GM20431 (cell line): ENCODE measurements around the gene ELMO1.

ENCODE experiments used
- in situ Hi-C: fragments of 300-500 bp; cut with MseI, MboI; formaldehyde crosslinking; loops from one replicate; pipeline ENCODE4 v1.15.0; 2020; ENCODE audit warnings: low sequenced_read_pairs; ENCODE audit not compliant: unreplicated experiment

Gene ELMO1

GRCh38 chr7:37380831-37381230 lies 67.8 kb downstream of the ELMO1 start:
- in situ Hi-C loops: no loop called here

DNA sequence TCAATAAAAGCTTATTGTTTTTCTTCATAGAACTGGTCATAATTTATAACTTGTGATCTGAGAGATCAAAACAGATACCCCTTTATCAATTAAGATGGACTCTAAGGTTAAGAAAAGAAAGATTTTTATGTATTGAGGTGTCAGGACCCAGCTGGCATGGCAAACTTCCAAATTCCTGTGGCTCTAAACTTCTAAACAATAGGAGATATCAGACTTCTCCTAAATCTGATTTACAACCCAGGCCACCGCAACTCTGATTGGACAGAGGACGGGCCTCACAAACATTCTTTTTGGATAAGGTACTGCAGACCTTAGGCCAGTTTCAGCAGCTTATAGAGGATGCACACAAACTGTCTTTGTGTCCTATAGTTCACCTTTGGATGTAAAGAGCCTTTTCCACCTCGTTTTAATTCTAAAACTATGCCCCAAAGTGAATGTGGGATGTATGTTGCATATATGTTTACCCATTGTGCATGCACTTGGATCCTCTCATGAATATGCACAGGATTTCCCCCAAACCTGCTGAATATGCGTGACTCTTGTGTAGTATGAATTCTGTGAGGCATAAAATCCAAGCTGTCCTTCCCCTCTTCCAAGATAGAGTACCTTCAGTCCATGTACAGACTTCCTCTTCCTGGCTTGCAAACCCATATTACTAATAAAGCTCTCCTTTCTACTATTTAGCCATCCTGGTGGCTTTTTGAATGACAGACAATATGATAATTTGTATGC lies 69.0 kb downstream of the ELMO1 start:
- in situ Hi-C loops: no loop called here

DNA sequence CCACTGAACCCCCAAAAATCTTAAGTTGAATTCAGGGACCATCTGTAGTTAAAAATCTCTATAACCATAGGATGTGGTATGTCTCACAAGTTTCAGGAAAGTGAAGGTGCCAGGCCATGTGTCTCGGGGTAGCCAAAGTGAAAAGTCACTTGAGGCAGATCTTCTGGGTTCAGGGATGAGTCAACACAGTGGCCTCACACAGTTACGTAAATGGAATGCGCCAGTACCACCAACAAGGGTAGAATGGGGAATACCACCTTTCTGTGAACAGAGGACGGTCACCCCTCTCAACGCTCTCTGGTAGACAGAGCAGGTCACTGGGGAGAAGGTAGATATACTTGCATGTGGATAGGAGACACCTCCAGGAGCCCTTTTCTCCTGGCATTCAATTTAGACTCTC lies 71.4 kb downstream of the ELMO1 start:
- in situ Hi-C loops: no loop called here

DNA sequence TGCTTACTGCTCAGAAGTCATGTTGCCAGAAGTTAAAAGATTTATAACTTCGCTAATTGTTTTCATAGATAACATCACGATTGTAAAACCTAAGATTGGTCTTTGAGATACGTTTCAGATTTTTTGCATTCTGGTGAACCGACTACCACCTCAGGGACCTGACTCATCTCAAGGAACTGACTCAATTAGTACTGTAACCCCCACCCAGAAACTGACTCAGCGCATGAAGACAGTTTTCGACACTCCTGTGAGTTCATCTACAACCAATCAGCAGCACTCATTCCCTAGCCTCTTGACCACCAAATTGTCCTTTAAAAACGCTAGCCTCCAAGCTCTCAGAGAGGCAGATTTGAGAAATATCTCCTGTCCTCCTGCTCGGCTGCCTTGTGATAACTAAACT lies 72.3 kb downstream of the ELMO1 start:
- in situ Hi-C loops: no loop called here

DNA sequence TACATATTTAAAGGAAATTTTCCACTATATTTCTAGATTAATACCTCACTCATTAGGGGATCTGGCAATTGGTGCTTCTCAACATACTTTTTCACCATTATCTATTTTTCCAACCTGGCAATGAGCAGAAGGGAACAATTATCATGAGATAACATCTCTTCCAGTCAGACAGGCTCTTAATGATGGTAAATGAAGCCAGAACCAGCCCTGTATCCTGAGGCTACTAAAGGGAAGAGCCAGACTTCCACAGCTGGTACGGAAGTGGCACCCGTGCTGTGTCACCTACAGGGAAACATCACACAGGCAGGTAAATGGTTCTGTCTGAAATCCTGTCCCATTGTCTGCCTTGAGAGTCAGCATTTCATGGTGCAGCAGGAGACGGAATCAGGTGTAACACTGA lies 75.9 kb downstream of the ELMO1 start:
- in situ Hi-C loops: loop anchor here (25.0 kb wide), 1 partner anchor 135 kb away; no protein-coding TSS in a partner anchor

GRCh38 chr7:37371755-37372154 lies 76.9 kb downstream of the ELMO1 start:
- in situ Hi-C loops: loop anchor here (25.0 kb wide), 1 partner anchor 134 kb away; no protein-coding TSS in a partner anchor

GRCh38 chr7:37369906-37370305 lies 78.8 kb downstream of the ELMO1 start:
- in situ Hi-C loops: loop anchor here (25.0 kb wide), 1 partner anchor 133 kb away; no protein-coding TSS in a partner anchor

DNA sequence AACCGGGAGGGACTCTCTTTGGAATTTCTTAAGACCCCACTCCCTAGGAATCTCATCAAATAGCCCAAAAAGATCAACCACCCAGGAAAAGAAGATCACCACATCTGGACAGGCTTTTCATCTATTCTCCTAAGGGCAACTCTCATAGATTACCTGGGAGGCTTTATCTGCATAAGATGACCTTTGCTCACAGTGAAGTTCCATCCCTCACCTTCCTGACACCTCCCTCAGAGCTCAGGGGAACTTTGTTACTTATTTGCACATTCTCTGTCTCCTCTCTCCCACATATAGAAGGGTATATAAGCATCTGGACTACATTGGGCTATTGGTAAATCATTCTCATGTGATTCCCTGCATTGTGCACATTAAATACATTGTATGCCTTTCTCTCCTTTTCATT lies 80.1 kb downstream of the ELMO1 start:
- in situ Hi-C loops: loop anchor here (25.0 kb wide), 1 partner anchor 131 kb away; no protein-coding TSS in a partner anchor

- in situ Hi-C loops: loop anchor here (25.0 kb wide), 1 partner anchor 130 kb away; no protein-coding TSS in a partner anchor
These were observed 81.7 kb downstream of the ELMO1 start for GRCh38 chr7:37367010-37367409.

DNA sequence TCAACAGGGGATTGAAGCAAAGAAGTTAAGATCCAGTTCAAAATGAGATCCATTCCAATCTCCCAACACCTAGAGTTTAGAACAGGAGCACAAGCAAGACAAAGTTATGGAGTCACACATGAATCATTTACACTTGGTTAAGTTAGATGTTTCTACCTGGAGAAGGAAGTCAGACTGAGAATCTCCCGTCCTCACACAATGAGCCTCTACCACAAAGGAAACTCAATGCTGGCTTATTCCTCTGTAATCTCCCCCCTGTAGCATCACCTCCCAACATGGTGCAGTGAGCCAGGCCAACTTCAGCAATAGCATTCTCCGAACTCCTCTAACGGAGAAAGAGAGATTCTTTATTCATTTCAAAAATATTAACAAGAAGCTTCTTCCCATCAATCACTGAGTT lies 82.2 kb downstream of the ELMO1 start:
- in situ Hi-C loops: loop anchor here (25.0 kb wide), 1 partner anchor 129 kb away; no protein-coding TSS in a partner anchor

- in situ Hi-C loops: loop anchor here (25.0 kb wide), 1 partner anchor 128 kb away; no protein-coding TSS in a partner anchor
These were observed 83.3 kb downstream of the ELMO1 start for GRCh38 chr7:37365405-37365804.

DNA sequence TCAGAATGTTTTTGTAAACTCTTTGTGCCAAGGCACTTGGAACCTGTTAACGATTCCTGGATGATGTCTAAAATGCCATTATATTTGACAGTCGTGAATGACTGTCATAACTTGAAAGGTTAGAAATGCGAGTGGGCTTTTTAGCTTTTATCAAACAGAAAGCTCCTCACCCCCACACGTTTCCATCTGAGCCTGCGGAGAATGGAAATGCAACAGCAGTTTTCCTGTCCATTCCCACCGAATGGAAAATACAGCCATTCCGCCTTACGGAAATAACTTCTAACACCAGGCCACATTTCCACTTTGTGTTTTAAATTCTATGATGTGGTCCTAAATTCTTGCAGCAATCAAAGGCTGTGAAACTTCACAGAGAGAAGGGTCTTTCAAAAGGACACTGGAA lies 83.8 kb downstream of the ELMO1 start:
- in situ Hi-C loops: loop anchor here (25.0 kb wide), 1 partner anchor 128 kb away; no protein-coding TSS in a partner anchor

- in situ Hi-C loops: loop anchor here (25.0 kb wide), 1 partner anchor 127 kb away; no protein-coding TSS in a partner anchor
These were observed 84.8 kb downstream of the ELMO1 start for GRCh38 chr7:37363536-37364491.

DNA sequence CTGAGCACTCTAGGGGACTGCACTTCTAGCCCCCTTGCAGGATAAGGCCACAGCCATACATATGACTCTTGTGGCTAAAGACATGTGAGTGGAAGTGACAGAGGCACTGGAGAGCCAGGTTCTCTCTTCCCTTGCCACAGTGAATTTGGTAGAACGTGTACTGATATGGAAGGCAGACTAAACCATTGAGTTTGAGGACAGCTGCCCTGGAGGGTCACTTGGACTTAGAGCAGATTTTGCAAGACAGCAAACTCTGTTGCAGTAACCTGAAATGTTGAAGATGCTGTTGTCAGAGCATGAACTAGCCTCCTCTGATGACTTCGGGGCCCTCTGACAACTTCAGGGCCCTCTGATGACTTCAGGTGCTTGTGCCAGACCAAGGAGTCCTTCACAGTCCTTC lies 85.9 kb downstream of the ELMO1 start:
- in situ Hi-C loops: loop anchor here (25.0 kb wide), 1 partner anchor 126 kb away; no protein-coding TSS in a partner anchor

DNA sequence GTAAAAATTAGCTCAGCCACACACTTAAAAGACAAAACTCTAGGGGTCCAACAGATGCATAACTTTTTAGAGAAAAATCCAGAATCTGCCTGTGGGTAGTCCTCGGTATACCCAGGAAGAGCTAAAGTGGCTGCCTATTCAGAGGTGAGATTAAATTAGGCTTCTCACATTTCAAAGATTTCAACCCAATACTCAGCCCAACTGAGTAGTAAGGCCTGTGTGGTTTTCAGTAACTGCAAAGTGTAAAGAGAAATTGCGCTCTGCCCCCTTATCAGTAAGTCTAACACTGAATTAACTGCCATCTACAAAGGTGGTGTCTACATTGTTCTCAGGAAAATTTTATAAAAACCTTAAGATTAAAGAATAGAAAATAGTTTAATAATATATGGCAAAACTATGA lies 88.2 kb downstream of the ELMO1 start:
- in situ Hi-C loops: loop anchor here (25.0 kb wide), 1 partner anchor 123 kb away; no protein-coding TSS in a partner anchor

DNA sequence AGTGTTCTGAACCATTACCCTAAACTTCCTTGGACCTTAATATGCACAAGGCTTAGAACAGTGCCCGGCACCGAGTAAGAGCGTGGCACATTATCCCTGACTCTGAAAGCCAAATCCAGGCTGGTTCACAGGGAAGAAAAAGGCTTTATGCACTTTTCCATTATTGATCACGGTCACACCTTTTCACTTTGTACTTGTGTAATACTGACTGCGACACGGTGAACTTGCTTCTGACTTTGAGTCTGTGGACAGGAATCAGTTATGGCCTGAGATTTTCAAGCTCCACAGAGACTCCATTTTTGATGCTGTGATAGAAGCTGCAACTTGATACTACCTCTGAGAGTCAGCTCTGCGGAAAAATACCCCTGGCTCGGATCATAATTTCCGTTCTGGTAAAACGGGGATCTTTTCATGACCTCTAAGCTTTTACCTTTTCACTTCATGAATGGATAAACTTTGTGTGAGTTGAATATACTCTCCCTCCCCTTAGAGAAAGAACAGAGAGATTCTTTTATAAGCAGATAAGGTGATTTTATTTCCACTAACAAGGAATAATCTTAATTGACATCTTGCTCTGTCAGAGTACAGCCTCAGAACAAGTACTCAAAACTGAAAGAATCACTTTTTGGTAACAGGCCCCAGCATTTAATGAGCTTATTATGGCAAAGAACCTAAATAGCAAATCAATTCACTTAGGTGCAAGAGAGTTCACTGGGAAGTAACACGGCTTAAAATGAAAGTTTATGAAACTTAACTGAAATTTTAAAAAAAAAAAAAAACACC lies 88.8 kb downstream of the ELMO1 start:
- in situ Hi-C loops: loop anchor here (25.0 kb wide), 1 partner anchor 123 kb away; no protein-coding TSS in a partner anchor

DNA sequence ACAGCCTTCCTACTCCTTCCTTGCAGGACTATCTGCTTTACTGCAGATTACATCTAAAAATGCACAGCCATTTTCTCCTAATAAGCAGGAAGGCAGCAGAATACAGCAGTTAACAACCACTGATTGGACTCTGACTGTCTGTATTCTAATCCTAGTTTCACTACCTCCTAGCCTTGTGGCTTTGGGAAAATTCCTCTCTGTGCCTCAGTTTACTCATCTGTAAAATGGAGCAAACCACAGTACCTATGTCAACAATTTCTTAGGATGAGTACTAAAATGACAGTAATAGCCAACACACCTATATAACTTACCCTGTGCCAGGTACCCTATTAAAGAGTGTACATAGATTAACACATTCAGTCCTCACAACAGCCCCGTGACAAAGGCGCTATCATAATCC lies 89.5 kb downstream of the ELMO1 start:
- in situ Hi-C loops: loop anchor here (25.0 kb wide), 1 partner anchor 122 kb away; no protein-coding TSS in a partner anchor

DNA sequence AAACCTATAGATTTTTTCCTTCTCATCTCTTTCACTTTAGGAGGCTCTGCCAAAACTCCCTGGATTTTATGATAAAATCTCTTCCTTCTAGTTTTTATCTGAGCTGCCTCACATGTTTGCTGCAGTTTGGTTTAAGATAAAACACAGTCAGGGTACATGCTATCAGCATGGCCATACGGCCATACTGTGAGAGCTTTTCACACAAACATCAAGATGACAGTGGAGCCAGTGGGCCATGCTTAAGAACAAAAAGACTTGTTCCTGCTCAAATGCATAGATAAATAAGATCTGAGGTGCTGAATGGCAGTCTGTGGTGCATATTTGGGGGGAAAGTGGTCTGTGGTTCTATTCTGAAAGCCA lies 91.0 kb downstream of the ELMO1 start:
- in situ Hi-C loops: loop anchor here (25.0 kb wide), 1 partner anchor 120 kb away; no protein-coding TSS in a partner anchor

GRCh38 chr7:37356911-37357636 lies 91.6 kb downstream of the ELMO1 start:
- in situ Hi-C loops: loop anchor here (25.0 kb wide), 1 partner anchor 120 kb away; no protein-coding TSS in a partner anchor
